Activated naive CD8-positive, alpha-beta T cell treated with anti-CD3 and anti-CD28 coated beads for 36 hours (primary cell): Measurements from ENCODE around the gene EID2. TPM values are rescaled to one million over a fixed set of nuclear protein-coding genes. Genes with fewer than 3 reads are reported as not detected.

Experiments
- DNase-seq: peaks from one replicate; pipeline ENCODE4 v3.0.0; 2021
- H3K27ac Mint-ChIP-seq: one replicate; pipeline ENCODE4 v1.8.0; 2022; ENCODE audit warnings: mild to moderate bottlenecking, moderate library complexity, mixed read lengths
- H3K27me3 Mint-ChIP-seq: one replicate; pipeline ENCODE4 v1.8.0; 2022; ENCODE audit warnings: mild to moderate bottlenecking, mixed read lengths
- H3K36me3 Mint-ChIP-seq: one replicate; pipeline ENCODE4 v1.8.0; 2021; ENCODE audit warnings: mild to moderate bottlenecking, mixed read lengths
- H3K4me1 Mint-ChIP-seq: one replicate; pipeline ENCODE4 v1.8.0; 2021; ENCODE audit warnings: mixed read lengths
- H3K4me3 Mint-ChIP-seq: one replicate; pipeline ENCODE4 v1.8.0; 2022; ENCODE audit warnings: mild to moderate bottlenecking, moderate library complexity, mixed read lengths
- H3K9me3 Mint-ChIP-seq: one replicate; pipeline ENCODE4 v1.8.0; 2022; ENCODE audit warnings: mixed read lengths
- total RNA-seq, 2 experiments: library from RNA; stranded (reverse); gene quantifications; one replicate each; pipeline ENCODE4 v1.2.3, GENCODE V29; 2021

Gene EID2
- total RNA-seq, 2 experiments from 2014 or later, result 13.6 to 14.2 TPM

GRCh38 chr19:39518458-39518857 is 21.5 kb downstream of the EID2 start:
- Mint-ChIP-seq H3K27ac (no peak overlapping the region), H3K9me3 (no peaks in the 10 kb centered on the region), H3K36me3 (no peaks in the 10 kb centered on the region), H3K27me3 (peaks cover 40% of the 10 kb centered on the region), H3K4me1 (peaks cover 14% of the 10 kb centered on the region), H3K4me3 (no peak overlapping the region)
- no peak for DNase-seq

- Mint-ChIP-seq H3K27ac (no peak overlapping the region), H3K4me3 (no peak overlapping the region), H3K36me3 (no peaks in the 10 kb centered on the region), H3K9me3 (no peaks in the 10 kb centered on the region), H3K27me3 (peaks cover 47% of the 10 kb centered on the region), H3K4me1 (peaks cover 14% of the 10 kb centered on the region)
- DNase-seq, result no peak
Measured at GRCh38 chr19:39517432-39517831, 22.5 kb downstream of the EID2 start.

- H3K27ac Mint-ChIP-seq, result no peak overlapping the region
- peaks cover 54% of the 10 kb centered on the region for H3K27me3 Mint-ChIP-seq
- H3K4me3 Mint-ChIP-seq, result peak overlapping the region; percentile 47
- peaks cover 12% of the 10 kb centered on the region for H3K4me1 Mint-ChIP-seq
- no peaks in the 10 kb centered on the region for H3K9me3 Mint-ChIP-seq
- H3K36me3 Mint-ChIP-seq, result peaks cover 1% of the 10 kb centered on the region
- no peak for DNase-seq
Measured at GRCh38 chr19:39516270-39516669, 23.7 kb downstream of the EID2 start.

- peaks cover 12% of the 10 kb centered on the region for H3K4me1 Mint-ChIP-seq
- H3K9me3 Mint-ChIP-seq, result no peaks in the 10 kb centered on the region
- no peak overlapping the region for H3K27ac Mint-ChIP-seq
- H3K27me3 Mint-ChIP-seq, result peaks cover 54% of the 10 kb centered on the region
- H3K4me3 Mint-ChIP-seq, result peak overlapping the region; percentile 63
- DNase-seq, result peak; percentile 16
- H3K36me3 Mint-ChIP-seq, result peaks cover 1% of the 10 kb centered on the region
Measured at GRCh38 chr19:39515551-39516191, 24.3 kb downstream of the EID2 start.

- H3K27ac Mint-ChIP-seq, result no peak within 1 kb of the TSS
- peak; percentile 39 for DNase-seq
- H3K4me1 Mint-ChIP-seq, result peaks cover 16% of the 10 kb centered on the region
- peaks cover 1% of the 10 kb centered on the region for H3K36me3 Mint-ChIP-seq
- H3K9me3 Mint-ChIP-seq, result no peaks in the 10 kb centered on the region
- peak within 1 kb of the TSS; percentile 81 for H3K4me3 Mint-ChIP-seq
- peaks cover 54% of the 10 kb centered on the region for H3K27me3 Mint-ChIP-seq
Measured at GRCh38 chr19:39514840-39515550, 25.0 kb downstream of the EID2 start, which contains the start of gene SELENOV. TSS of gene SELENOV (plus strand) at chr19:39515139. CDS start at chr19:39515213, 74 bp downstream.

GRCh38 chr19:39512988-39513387 is 27.0 kb downstream of the EID2 start:
- Mint-ChIP-seq H3K27ac (no peak overlapping the region), H3K9me3 (no peaks in the 10 kb centered on the region), H3K4me1 (peaks cover 20% of the 10 kb centered on the region), H3K36me3 (peaks cover 1% of the 10 kb centered on the region), H3K27me3 (peaks cover 63% of the 10 kb centered on the region), H3K4me3 (no peak overlapping the region)
- DNase-seq, result no peak

- Mint-ChIP-seq H3K4me1 (peaks cover 17% of the 10 kb centered on the region), H3K27ac (no peak overlapping the region), H3K4me3 (no peak overlapping the region), H3K36me3 (peaks cover 1% of the 10 kb centered on the region), H3K9me3 (peaks cover 5% of the 10 kb centered on the region), H3K27me3 (peaks cover 59% of the 10 kb centered on the region)
- no peak for DNase-seq
Measured at GRCh38 chr19:39509233-39509632, 30.7 kb downstream of the EID2 start.

GRCh38 chr19:39508629-39509028 is 31.3 kb downstream of the EID2 start:
- Mint-ChIP-seq H3K36me3 (peaks cover 1% of the 10 kb centered on the region), H3K27ac (no peak overlapping the region), H3K27me3 (peaks cover 59% of the 10 kb centered on the region), H3K4me1 (peaks cover 17% of the 10 kb centered on the region), H3K4me3 (no peak overlapping the region), H3K9me3 (peaks cover 5% of the 10 kb centered on the region)
- DNase-seq, result no peak

- H3K36me3 Mint-ChIP-seq, result peaks cover 1% of the 10 kb centered on the region
- no peak for DNase-seq
- H3K9me3 Mint-ChIP-seq, result peaks cover 5% of the 10 kb centered on the region
- H3K4me3 Mint-ChIP-seq, result peak overlapping the region; percentile 80
- H3K27ac Mint-ChIP-seq, result peak overlapping the region; percentile 57
- H3K4me1 Mint-ChIP-seq, result peaks cover 21% of the 10 kb centered on the region
- peaks cover 59% of the 10 kb centered on the region for H3K27me3 Mint-ChIP-seq
Measured at GRCh38 chr19:39507715-39508364, 32.1 kb downstream of the EID2 start.

- Mint-ChIP-seq H3K4me1 (peaks cover 21% of the 10 kb centered on the region), H3K27ac (peak overlapping the region; percentile 57), H3K9me3 (peaks cover 5% of the 10 kb centered on the region), H3K4me3 (peak overlapping the region; percentile 80), H3K27me3 (peaks cover 55% of the 10 kb centered on the region), H3K36me3 (peaks cover 1% of the 10 kb centered on the region)
- peak; percentile 83 for DNase-seq
Measured at GRCh38 chr19:39506944-39507714, 32.8 kb downstream of the EID2 start.

GRCh38 chr19:39506598-39506943 is 33.4 kb downstream of the EID2 start:
- peaks cover 5% of the 10 kb centered on the region for H3K9me3 Mint-ChIP-seq
- H3K27me3 Mint-ChIP-seq, result peaks cover 54% of the 10 kb centered on the region
- H3K4me3 Mint-ChIP-seq, result peak overlapping the region; percentile 7
- no peak overlapping the region for H3K27ac Mint-ChIP-seq
- H3K36me3 Mint-ChIP-seq, result no peaks in the 10 kb centered on the region
- H3K4me1 Mint-ChIP-seq, result peaks cover 21% of the 10 kb centered on the region
- DNase-seq, result no peak

- H3K4me1 Mint-ChIP-seq, result peaks cover 25% of the 10 kb centered on the region
- DNase-seq, result peak; percentile 88
- H3K4me3 Mint-ChIP-seq, result no peak overlapping the region
- peaks cover 5% of the 10 kb centered on the region for H3K9me3 Mint-ChIP-seq
- H3K36me3 Mint-ChIP-seq, result no peaks in the 10 kb centered on the region
- no peak overlapping the region for H3K27ac Mint-ChIP-seq
- peaks cover 79% of the 10 kb centered on the region for H3K27me3 Mint-ChIP-seq
Measured at GRCh38 chr19:39502640-39503417, 37.1 kb downstream of the EID2 start.

- H3K27me3 Mint-ChIP-seq, result peaks cover 83% of the 10 kb centered on the region
- DNase-seq, result no peak
- no peak overlapping the region for H3K27ac Mint-ChIP-seq
Measured at GRCh38 chr19:39501340-39501739, 38.6 kb downstream of the EID2 start.

GRCh38 chr19:39500543-39500942 is 39.4 kb downstream of the EID2 start:
- Mint-ChIP-seq H3K27ac (no peak overlapping the region), H3K9me3 (peaks cover under 1% of the 10 kb centered on the region), H3K27me3 (peaks cover 78% of the 10 kb centered on the region), H3K4me1 (peaks cover 18% of the 10 kb centered on the region), H3K36me3 (no peaks in the 10 kb centered on the region), H3K4me3 (no peak overlapping the region)
- DNase-seq, result no peak

More at GRCh38 chr19:39501340-39501739, 38.6 kb downstream of the EID2 start:
- H3K4me1 Mint-ChIP-seq, result peaks cover 19% of the 10 kb centered on the region
- H3K36me3 Mint-ChIP-seq, result no peaks in the 10 kb centered on the region
- peaks cover 2% of the 10 kb centered on the region for H3K9me3 Mint-ChIP-seq
- no peak overlapping the region for H3K4me3 Mint-ChIP-seq
